Sciatic nerve (tissue), 2 donors: ENCODE data around the gene ARHGAP1. TPM values are rescaled to one million over a fixed set of nuclear protein-coding genes. Genes with fewer than 3 reads are reported as not detected.
"Not testable (repeated sequence)": the region's sequence is repeated elsewhere in the genome, so short reads cannot be mapped to it uniquely, and the experiment has no call there.

Source experiments
- ATAC-seq: fragments of 200-7000 bp; cut with Tn5 transposase; one replicate; pipeline ENCODE4 v1.9.1; 2020; ENCODE audit warnings: mild to moderate bottlenecking, moderate library complexity
- DNase-seq: peaks from one replicate; pipeline ENCODE4 v3.0.0-alpha.2; 2020; ENCODE audit warnings: low spot score
- intact Hi-C: fragments of 100-400 bp; cut with DNase I; formaldehyde crosslinking; loops from one replicate; pipeline ENCODE4 v1.14.2; 2022
- total RNA-seq: library from RNA; stranded (reverse); fragmentation: NEBNext Ultra II Directional; extraction: Animal tissue kit (Norgen Biotek cat#: 25700); gene quantifications from one replicate; pipeline ENCODE4 v1.2.1, GENCODE V29; 2021
- donor health status: DM: no; HTN: no; CAD: no.
- donor health status: DM: no; HTN: no; CAD: no.

ARHGAP1 gene
- total RNA-seq, 1 donor from 2014 or later, result 78.6 TPM

DNA sequence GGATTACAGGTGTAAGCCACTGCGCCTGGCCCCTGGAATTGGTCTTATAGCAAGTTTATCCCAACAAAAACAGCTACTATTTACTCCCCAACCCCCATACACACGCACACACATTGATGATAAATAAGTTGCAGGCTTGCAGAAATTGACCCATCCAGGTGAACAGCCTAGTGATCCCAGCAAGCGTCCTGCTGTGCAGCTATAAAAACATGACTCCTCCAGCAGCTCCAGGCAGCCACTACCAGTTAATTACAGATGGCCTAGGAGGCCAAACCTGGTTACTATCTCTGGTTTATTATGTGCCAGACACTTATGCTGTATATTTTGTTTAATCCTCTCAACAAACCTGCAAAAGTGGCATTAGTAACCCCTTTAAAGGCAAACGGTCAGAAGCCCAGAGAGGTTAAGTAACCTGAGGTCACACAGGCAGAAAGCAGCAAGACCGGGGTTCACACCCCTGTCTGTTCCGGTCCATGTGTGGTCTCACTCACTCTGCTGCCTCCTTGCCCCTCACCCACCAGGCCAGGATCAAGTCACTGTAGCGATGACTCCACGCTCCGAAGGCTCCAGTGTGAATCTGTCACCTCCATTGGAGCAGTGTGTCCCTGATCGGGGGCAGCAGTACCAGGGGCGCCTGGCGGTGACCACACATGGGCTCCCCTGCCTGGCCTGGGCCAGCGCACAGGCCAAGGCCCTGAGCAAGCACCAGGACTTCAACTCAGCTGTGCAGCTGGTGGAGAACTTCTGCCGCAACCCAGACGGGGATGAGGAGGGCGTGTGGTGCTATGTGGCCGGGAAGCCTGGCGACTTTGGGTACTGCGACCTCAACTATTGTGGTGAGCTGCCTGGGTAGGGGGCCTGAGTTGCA, 25.2 kb upstream of the ARHGAP1 start:
- ATAC-seq (no peak), DNase-seq (no peak)
- intact Hi-C loops, result no loop called here

DNA sequence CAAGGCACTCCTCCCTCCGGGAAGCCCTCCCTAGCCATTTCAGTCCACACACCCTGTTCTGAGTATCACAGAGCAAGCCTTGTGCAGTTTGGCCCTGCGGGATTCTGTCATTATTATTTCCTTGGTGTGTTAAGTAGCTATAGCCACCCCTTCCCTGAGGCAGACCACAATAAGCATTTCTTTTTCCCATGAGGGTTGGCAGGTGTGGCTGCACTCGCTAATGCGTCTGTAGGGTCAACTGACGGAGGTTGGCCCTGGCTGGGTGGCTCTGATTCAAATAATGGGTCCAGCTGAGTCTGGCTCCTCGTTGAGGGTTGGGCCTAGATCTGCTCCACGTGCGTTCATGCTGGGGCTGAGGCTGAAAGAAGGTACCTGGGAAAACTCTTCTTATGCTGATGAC, 23.7 kb upstream of the ARHGAP1 start:
- intact Hi-C loops, result no loop called here
- DNase-seq (no peak), ATAC-seq (no peak)

- intact Hi-C loops, result no loop called here
- no peak for DNase-seq
- ATAC-seq, result no peak
These were observed 22.9 kb upstream of the ARHGAP1 start for GRCh38 chr11:46723359-46723680.

- ATAC-seq (no peak), DNase-seq (no peak)
- intact Hi-C loops, result no loop called here
These were observed 22.3 kb upstream of the ARHGAP1 start for GRCh38 chr11:46722566-46723358.

GRCh38 chr11:46721286-46721685, 20.9 kb upstream of the ARHGAP1 start:
- DNase-seq (no peak), ATAC-seq (no peak)
- intact Hi-C loops, result no loop called here

GRCh38 chr11:46719543-46720218, 19.3 kb upstream of the ARHGAP1 start:
- intact Hi-C loops, result no loop called here
- no peak for ATAC-seq
- no peak for DNase-seq

DNA sequence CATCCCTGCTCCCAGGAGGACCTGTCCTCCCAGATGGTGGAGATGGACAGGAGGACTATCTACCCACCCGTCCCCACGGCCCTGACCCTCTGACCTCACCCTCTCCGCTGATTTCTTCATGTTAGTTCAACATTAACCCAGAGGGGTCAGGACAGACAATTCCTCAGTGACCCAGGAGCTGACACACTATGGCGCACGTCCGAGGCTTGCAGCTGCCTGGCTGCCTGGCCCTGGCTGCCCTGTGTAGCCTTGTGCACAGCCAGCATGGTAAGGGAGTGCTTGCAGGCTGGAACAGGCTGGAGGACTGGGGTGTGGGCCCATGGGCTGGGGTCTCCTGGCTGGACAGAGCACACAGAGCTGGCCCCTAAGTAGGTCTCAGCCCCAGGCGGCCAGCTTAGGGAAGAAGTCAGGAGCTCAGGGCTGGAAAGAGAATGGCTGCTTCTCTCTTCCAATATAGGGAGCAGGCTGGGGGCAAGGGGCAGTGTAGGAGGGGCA, 18.7 kb upstream of the ARHGAP1 start, which contains the start of gene F2:
Gene F2, plus strand, starts transcription at position 166 of the 495 bp plus-strand sequence. Its CDS starts 23 bp downstream, at position 189.
- DNase-seq (no peak), ATAC-seq (peak; percentile 28)
- intact Hi-C loops, result no loop called here

DNA sequence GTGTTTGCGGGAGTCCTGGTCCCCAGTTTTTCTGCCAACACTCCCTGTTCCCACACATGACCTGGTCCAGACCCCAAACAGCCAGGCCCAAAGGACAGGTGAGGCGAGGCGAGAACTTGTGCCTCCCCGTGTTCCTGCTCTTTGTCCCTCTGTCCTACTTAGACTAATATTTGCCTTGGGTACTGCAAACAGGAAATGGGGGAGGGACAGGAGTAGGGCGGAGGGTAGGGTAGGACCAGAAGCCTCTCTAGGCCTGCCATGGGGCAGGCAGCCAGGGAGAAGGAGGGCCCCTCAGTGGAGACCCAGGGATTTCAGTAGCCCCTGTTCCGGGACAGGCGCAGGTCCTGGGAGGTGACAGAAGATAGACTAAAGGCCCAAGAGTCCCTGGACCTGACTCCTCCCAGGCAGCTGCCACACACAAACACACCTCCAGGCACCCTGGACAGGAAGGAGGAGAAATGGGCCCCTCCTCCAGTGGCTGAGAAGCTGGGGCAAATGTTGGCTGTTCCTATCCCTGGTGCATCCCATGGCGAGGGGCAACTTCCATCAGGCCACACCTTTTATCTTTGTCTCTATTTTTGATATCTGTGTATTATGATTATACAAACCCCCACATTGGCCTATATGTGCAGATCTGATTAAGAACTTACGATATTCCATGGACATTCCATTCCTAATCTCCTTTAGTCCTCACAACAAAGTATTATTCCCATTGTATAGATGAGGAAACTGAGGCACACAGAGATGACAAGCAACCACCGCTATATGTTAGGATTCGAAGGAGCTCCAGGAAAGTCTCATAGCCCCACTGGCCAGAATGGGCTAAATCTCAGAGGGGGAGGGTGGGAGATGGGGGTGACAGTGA, 18.0 kb upstream of the ARHGAP1 start:
- DNase-seq (no peak), ATAC-seq (no peak)
- intact Hi-C loops, result no loop called here

DNA sequence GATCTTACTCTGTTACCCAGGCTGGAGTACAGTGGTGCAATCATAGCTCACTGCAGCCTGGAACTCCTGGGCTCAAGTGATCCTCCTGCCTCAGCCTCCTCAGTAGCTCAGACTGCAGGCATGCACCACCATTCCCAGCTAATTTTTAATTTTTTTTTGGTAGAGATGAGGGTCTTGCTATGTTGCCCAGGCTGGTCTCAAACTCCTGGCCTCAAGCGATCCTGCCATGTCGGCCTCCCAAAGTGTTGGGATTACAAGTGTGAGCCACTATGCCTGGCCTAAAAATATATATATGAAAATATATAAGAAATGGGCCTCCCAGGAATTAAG, 17.4 kb upstream of the ARHGAP1 start:
- intact Hi-C loops, result not testable (repeated sequence)

GRCh38 chr11:46712874-46713576, 12.6 kb upstream of the ARHGAP1 start:
- intact Hi-C loops, result no loop called here
- DNase-seq, result no peak
- no peak for ATAC-seq

More for the DNA sequence above, 17.4 kb upstream of the ARHGAP1 start:
- ATAC-seq, DNase-seq: not testable (repeated sequence)

- DNase-seq (no peak), ATAC-seq (peak; percentile 57)
- intact Hi-C loops, result no loop called here
These were observed 10.9 kb upstream of the ARHGAP1 start for GRCh38 chr11:46711303-46711702.

GRCh38 chr11:46710821-46711269, 10.4 kb upstream of the ARHGAP1 start:
- DNase-seq (no peak), ATAC-seq (peak; percentile 95)
- intact Hi-C loops, result no loop called here

DNA sequence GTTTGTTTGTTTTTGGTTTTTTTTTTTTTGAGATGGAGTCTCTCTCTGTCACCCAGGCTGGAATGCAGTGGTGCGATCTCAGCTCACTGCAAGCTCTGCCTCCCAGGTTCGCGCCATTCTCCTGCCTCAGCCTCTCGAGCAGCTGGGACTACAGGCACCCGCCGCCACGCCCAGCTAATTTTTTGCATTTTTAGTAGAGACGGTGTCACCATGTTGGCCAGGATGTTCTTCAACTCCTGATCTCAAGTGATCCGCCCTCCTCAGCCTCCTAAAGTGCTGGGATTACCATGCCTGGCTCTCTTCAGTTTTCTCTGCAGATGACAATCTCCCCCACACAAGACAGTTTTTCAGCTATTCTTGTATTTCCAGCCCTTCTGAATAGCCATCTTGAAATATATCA, 8.9 kb upstream of the ARHGAP1 start:
- ATAC-seq, intact Hi-C loops, DNase-seq: not testable (repeated sequence)

GRCh38 chr11:46706886-46707285, 6.5 kb upstream of the ARHGAP1 start:
- ATAC-seq (no peak), DNase-seq (no peak)
- intact Hi-C loops, result no loop called here

DNA sequence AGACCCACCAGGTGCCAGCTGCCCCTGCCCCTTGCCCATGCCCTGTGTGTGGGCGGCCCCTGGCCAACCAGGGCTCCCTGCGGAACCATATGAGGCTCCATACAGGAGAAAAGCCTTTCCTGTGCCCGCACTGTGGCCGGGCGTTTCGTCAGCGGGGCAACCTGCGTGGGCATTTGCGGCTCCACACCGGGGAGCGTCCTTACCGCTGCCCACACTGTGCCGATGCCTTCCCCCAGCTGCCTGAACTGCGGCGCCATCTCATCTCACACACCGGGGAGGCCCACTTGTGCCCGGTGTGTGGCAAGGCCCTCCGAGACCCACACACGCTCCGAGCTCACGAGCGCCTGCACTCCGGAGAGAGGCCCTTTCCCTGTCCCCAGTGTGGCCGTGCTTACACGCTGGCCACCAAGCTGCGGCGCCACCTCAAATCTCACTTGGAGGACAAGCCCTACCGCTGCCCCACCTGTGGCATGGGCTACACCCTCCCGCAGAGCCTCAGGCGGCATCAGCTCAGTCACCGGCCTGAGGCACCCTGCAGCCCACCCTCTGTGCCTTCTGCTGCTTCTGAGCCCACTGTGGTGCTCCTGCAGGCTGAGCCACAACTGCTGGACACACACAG, 4.8 kb upstream of the ARHGAP1 start:
- no peak for DNase-seq
- ATAC-seq, result no peak
- intact Hi-C loops, result no loop called here

DNA sequence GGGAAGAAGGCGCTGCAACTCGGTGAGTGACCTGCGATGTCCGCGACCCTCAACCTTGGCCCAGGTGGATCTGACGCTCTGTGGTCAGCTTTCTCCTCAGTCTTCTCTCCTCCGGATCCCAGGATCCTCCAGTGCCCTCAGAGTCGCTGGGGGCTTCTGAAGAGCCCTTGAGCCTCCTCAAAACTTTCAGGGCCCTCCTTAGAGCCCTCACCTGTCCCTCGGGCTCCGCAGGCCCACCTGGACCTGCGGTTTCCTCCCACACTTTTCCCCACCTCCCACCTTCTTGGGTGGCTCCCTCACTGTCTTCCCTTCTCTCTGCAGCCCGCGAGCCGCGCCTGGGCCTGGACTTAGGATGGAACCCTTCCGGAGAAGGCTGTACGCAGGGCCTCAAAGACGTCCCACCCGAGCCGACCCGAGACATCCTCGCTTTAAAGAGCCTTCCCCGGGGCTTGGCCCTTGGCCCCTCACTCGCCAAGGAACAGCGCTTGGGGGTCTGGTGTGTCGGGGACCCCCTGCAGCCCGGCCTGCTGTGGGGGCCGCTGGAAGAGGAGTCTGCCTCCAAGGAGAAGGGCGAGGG, 747 bp upstream of the ARHGAP1 start:
- intact Hi-C loops, result no loop called here
- ATAC-seq (no peak), DNase-seq (no peak)

- intact Hi-C loops, result no loop called here
- ATAC-seq (no peak), DNase-seq (no peak)
These were observed 1.8 kb downstream of the ARHGAP1 start for GRCh38 chr11:46698597-46698996.
